Measurements from ENCODE around the gene GRK4. TPM values are rescaled to one million over a fixed set of nuclear protein-coding genes. Genes with fewer than 3 reads are reported as not detected.

GRK4 gene
- total and polyA plus RNA-seq, 10 of the 15 experiments (the other 5 are each of a cell fraction or from before 2014, with no cell fraction given) = 1.1 to 4.0 (median 2.5) TPM

GRCh38 chr4:2963175-2963965, at the start of gene GRK4, which contains the start of gene NOP14 (continued):
- TF ChIP-seq PKNOX1 (IDR thresholded peaks at IDR 0.05) (peak; percentile 84), IKZF1 (conservative IDR thresholded peaks at IDR 0.05) (peak; percentile 100), ETV6 (conservative IDR thresholded peaks at IDR 0.05 in 1 of 2, IDR thresholded peaks at IDR 0.05 in 1 of 2; ENCODE audit: borderline replicate concordance in 1 of 2, low read depth in 1 of 2) (no peak; a peak in 1 of 4 replicates), ASH2L (IDR thresholded peaks at IDR 0.05; ENCODE audit: borderline replicate concordance, low read depth) (no peak; the same call in 1 of the 2 replicates), CTCF (IDR thresholded peaks at IDR 0.05 in 2 of 3, conservative IDR thresholded peaks at IDR 0.05 in 1 of 3; ENCODE audit: control insufficient read depth in 2 of 3, extremely low read depth in 1 of 3, insufficient read depth in 1 of 3, low read depth in 3 of 3, low read length in 3 of 3) (peak in 2 of 3 experiments; percentile 9 to 23; a peak in 3 of 6 replicates), NR2F1 (conservative IDR thresholded peaks at IDR 0.05) (0 out of 2 replicates have a peak, but pooled peaks have one; percentile 21), KAT2A (conservative IDR thresholded peaks at IDR 0.05; ENCODE audit: control insufficient read depth, low read depth, low read length) (no peak), ZNF274 (IDR thresholded peaks at IDR 0.05; ENCODE audit: insufficient read depth, insufficient read length) (no peak), FOS (IDR thresholded peaks at IDR 0.05; ENCODE audit: borderline replicate concordance, extremely low read depth, insufficient read length) (no peak), RFX5 (IDR thresholded peaks at IDR 0.05; ENCODE audit: low read depth, low read length) (no peak), ZBTB33 (IDR thresholded peaks at IDR 0.05) (peak; percentile 33; the same call in 1 of the 2 replicates), USF2 (IDR thresholded peaks at IDR 0.05; ENCODE audit: borderline replicate concordance, low read depth, low read length) (peak; percentile 68), SMARCA5 (IDR thresholded peaks at IDR 0.05) (no peak), WRNIP1 (IDR thresholded peaks at IDR 0.05; ENCODE audit: borderline replicate concordance, low read depth, low read length) (no peak), POLR2A (IDR thresholded peaks at IDR 0.05; ENCODE audit: low read depth, low read length) (peak; percentile 90), TARDBP (IDR thresholded peaks at IDR 0.05; ENCODE audit: borderline replicate concordance) (peak; percentile 92; the same call in 1 of the 2 replicates), MEF2B (IDR thresholded peaks at IDR 0.05; ENCODE audit: partially characterized antibody, poor library complexity, severe bottlenecking) (peak; percentile 37), EZH2 (IDR thresholded peaks at IDR 0.05; ENCODE audit: borderline replicate concordance, control insufficient read depth, low read depth, low read length) (no peak), ZNF622 (IDR thresholded peaks at IDR 0.05) (no peak)
